Sigmoid colon (tissue), 3 donors: ENCODE data around the gene ADAM23.

Experiments used
- CTCF ChIP-seq, 4 experiments: fragments of 450-650 bp in 3 of 4; fragments of 200-600 bp in 1 of 4; IDR thresholded peaks; one replicate each; pipeline ENCODE4 v1.5.1; 2016 to 2019; ENCODE audit warnings: antibody characterized with exemption in 4 of 4, mild to moderate bottlenecking in 3 of 4, moderate library complexity in 2 of 4
- POLR2A ChIP-seq, 2 donors: fragments of 450-650 bp; IDR thresholded peaks; one replicate each; pipeline ENCODE4 v1.6.1; 2016; ENCODE audit warnings: antibody characterized with exemption in 2 of 2, mild to moderate bottlenecking in 2 of 2, moderate library complexity in 2 of 2

- no peak for TF ChIP-seq CTCF (IDR thresholded peaks at IDR 0.05)
- no peak for TF ChIP-seq POLR2A (IDR thresholded peaks at IDR 0.05)
Measured at GRCh38 chr2:206418968-206419367, 24.4 kb upstream of the ADAM23 start.
